ENCODE results near the gene ESR2.

ESR2 gene

GRCh38 chr14:64337888-64338615 is 43.9 kb upstream of the ESR2 start:
- Histone ChIP-seq H3K9me3 (ENCODE audit: insufficient read depth, low read length) (peaks cover 10% of the 10 kb centered on the region; the same call in 1 of the 2 replicates), H4K20me1 (ENCODE audit: low read depth, low read length) (no peaks in the 10 kb centered on the region), H3K36me3 (ENCODE audit: low read length) (no peaks in the 10 kb centered on the region; the same call in 1 of the 2 replicates), H3K4me3 (ENCODE audit: insufficient read depth, low read length, poor library complexity, severe bottlenecking) (peak overlapping the region; percentile 74), H3F3A (ENCODE audit: insufficient read depth) (peaks cover 9% of the 10 kb centered on the region; the same call in 1 of the 2 replicates), H3K79me2 (ENCODE audit: insufficient read depth, low read length) (peaks cover 19% of the 10 kb centered on the region), H3K9ac (ENCODE audit: low read length) (peak overlapping the region; percentile 87), H3K4me2 (ENCODE audit: low read depth, low read length, poor library complexity, severe bottlenecking) (peak overlapping the region; percentile 89), H2AFZ (ENCODE audit: low read depth, low read length, severe bottlenecking) (peak overlapping the region; percentile 11), H3K27me3 (ENCODE audit: low read length) (no peaks in the 10 kb centered on the region), H3K9me2 (replicated peaks; ENCODE audit: insufficient read depth, low read length) (no peaks in the 10 kb centered on the region), H3K27ac (ENCODE audit: low read depth, low read length) (peak overlapping the region; percentile 80)
- no peak for TF ChIP-seq CTCF (IDR thresholded peaks at IDR 0.05; ENCODE audit: insufficient read depth, low read length, poor library complexity, severe bottlenecking)

- H3K27me3 ChIP-seq (ENCODE audit: low read length): no peaks in the 10 kb centered on the region
- 0 out of 2 replicates have a peak, but pooled peaks cover 5% of the 10 kb centered on the region for H3F3A ChIP-seq (ENCODE audit: insufficient read depth)
- no peaks in the 10 kb centered on the region for H3K79me2 ChIP-seq (ENCODE audit: insufficient read depth, low read length)
- no peak overlapping the region for H3K4me3 ChIP-seq (ENCODE audit: insufficient read depth, low read length, poor library complexity, severe bottlenecking)
- H3K4me2 ChIP-seq (ENCODE audit: low read depth, low read length, poor library complexity, severe bottlenecking): no peak overlapping the region
- TF ChIP-seq CTCF (IDR thresholded peaks at IDR 0.05; ENCODE audit: insufficient read depth, low read length, poor library complexity, severe bottlenecking): no peak
- TF ChIP-seq EZH2phosphoT487 (conservative IDR thresholded peaks at IDR 0.05; ENCODE audit: low read length): no peak
- H3K36me3 ChIP-seq (ENCODE audit: low read length): no peaks in the 10 kb centered on the region
- no peaks in the 10 kb centered on the region for H3K9me3 ChIP-seq (ENCODE audit: insufficient read depth, low read length)
- H3K9me2 ChIP-seq (replicated peaks; ENCODE audit: insufficient read depth, low read length): no peaks in the 10 kb centered on the region
- H4K20me1 ChIP-seq (ENCODE audit: low read depth, low read length): no peaks in the 10 kb centered on the region
- no peak overlapping the region for H3K27ac ChIP-seq (ENCODE audit: low read depth, low read length)
- H2AFZ ChIP-seq (ENCODE audit: low read depth, low read length, severe bottlenecking): no peak overlapping the region
- no peak overlapping the region for H3K9ac ChIP-seq (ENCODE audit: low read length)
Observed at GRCh38 chr14:64329149-64329548, 35.0 kb upstream of the ESR2 start.

DNA sequence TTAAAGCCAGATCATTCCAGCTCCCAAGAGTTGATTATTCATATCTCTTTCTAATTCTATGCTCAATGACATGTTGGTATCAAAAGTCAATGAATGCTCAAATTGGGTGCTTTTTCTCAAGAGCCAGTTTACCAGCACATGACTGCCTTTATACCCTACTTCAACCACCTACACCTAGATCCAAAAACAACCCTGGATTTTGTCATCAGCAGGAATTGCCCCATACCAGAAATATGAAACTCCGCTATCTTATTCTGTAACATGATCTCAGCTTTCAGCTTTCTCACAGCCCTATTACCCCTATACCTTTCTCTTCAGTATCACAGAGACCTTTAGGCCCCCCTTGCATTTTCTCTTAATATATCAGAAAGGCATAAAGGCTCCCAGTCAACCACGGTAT is 32.3 kb upstream of the ESR2 start:
- Histone ChIP-seq H3K9ac (ENCODE audit: low read length) (no peak overlapping the region), H3F3A (ENCODE audit: insufficient read depth) (no peaks in the 10 kb centered on the region), H3K27ac (ENCODE audit: low read depth, low read length) (no peak overlapping the region), H3K79me2 (ENCODE audit: insufficient read depth, low read length) (no peaks in the 10 kb centered on the region), H2AFZ (ENCODE audit: low read depth, low read length, severe bottlenecking) (no peak overlapping the region), H3K27me3 (ENCODE audit: low read length) (no peaks in the 10 kb centered on the region), H3K36me3 (ENCODE audit: low read length) (no peaks in the 10 kb centered on the region), H3K9me2 (replicated peaks; ENCODE audit: insufficient read depth, low read length) (no peaks in the 10 kb centered on the region), H3K4me2 (ENCODE audit: low read depth, low read length, poor library complexity, severe bottlenecking) (no peak overlapping the region), H3K4me3 (ENCODE audit: insufficient read depth, low read length, poor library complexity, severe bottlenecking) (no peak overlapping the region), H3K9me3 (ENCODE audit: insufficient read depth, low read length) (no peaks in the 10 kb centered on the region), H4K20me1 (ENCODE audit: low read depth, low read length) (no peaks in the 10 kb centered on the region)
- TF ChIP-seq CTCF (IDR thresholded peaks at IDR 0.05; ENCODE audit: insufficient read depth, low read length, poor library complexity, severe bottlenecking) (no peak), EZH2phosphoT487 (conservative IDR thresholded peaks at IDR 0.05; ENCODE audit: low read length) (no peak)

All from SU-DHL-6 (cell line).